GM12874 (cell line): ENCODE data around the gene ZNF646.

Experiments
- TF ChIP-seq, protein P1 (sequence below): IDR thresholded peaks from 2 replicates; pipeline ENCODE4 v1.5.1; 2011; ENCODE audit warnings: low read depth, mild to moderate bottlenecking, control low read depth, low read length, moderate library complexity; ENCODE audit not compliant: insufficient read depth

ZNF646 gene

DNA sequence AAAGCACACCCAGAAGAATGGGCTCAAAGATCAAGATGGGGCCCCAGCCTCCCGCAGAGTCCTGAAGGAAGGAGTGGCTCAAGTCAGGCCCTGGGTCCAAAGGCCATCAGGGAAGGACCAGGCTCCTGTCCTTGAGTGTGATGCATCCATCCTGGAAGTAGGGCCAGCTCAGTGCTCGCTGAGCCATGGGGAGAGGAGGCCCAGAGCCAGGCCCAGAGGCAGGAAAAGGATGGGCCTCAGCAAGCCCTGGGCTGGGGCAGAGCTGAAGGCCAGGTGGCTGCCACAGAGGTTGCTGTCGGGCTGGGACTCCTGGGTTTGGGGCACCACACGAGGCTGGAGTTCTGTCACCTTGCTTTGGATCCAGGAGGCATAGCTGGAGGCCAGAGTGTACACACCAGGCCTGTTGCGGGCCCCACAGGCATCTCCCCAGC lies 57.6 kb downstream of the ZNF646 start:
- TF ChIP-seq, protein P1, sequence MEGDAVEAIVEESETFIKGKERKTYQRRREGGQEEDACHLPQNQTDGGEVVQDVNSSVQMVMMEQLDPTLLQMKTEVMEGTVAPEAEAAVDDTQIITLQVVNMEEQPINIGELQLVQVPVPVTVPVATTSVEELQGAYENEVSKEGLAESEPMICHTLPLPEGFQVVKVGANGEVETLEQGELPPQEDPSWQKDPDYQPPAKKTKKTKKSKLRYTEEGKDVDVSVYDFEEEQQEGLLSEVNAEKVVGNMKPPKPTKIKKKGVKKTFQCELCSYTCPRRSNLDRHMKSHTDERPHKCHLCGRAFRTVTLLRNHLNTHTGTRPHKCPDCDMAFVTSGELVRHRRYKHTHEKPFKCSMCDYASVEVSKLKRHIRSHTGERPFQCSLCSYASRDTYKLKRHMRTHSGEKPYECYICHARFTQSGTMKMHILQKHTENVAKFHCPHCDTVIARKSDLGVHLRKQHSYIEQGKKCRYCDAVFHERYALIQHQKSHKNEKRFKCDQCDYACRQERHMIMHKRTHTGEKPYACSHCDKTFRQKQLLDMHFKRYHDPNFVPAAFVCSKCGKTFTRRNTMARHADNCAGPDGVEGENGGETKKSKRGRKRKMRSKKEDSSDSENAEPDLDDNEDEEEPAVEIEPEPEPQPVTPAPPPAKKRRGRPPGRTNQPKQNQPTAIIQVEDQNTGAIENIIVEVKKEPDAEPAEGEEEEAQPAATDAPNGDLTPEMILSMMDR = no peak

DNA sequence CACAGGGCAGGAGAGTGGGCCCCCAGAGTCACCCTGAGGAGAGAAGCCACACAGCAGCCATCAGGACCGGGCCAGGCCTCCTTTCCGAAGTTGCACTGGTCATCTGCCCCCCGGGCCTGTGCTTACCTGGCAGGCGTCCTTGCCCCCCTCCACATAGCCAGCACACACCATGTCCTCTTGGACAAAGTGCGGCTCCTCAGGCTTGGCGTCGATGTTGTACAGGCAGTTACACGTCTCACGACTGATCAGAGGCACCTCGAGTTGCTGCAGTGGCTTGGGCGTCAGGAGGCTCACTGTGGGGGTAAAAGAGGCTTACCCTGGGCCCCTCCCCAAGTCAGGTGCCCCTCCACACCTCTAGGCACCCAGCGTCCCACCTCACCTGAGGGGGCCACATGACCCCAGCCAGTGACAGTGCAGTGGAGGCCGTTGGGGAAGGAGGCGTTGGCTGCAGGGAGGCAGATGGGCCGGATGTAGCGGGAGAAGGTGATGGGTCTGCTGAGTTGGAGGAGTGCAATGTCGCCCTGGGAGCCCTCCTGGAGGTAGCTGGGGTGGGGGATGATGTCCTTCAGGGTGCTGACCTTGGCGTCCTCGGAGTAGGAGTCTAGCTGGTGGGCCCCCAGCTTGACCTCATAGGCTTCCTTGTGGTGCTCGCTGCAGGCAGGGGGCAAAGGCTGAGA lies 58.2 kb downstream of the ZNF646 start:
- TF ChIP-seq, protein P1 = no peak

DNA sequence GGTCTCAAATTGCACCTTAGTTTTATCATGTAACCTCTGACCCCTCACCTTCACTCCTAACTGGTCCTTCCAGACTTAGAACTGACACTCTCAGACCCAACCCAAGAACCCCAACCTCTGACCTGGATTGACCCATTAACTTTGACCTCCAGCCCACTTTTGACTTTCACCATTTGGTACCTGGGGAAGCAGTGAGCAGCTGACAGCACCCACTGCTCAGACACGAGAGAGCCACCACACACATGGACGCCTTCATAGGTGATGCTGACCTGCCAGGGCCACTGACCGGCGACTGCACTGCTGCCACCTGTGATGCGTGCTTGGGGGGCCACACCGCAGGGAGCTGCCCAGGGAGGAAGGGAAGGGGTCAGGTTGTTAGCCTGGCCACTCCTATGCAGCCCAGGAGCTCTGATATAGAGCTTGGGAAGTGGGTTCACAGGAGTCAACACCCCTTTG lies 58.9 kb downstream of the ZNF646 start:
- TF ChIP-seq, protein P1 = no peak
